HepG2 (cell line): ENCODE results near the gene TRIM25. TPM values are rescaled to one million over a fixed set of nuclear protein-coding genes. Genes with fewer than 3 reads are reported as not detected.

ENCODE experiments used
- FIP1L1 ChIP-seq: fragments of 200-400 bp; formaldehyde crosslinking; IDR thresholded peaks from 2 replicates; pipeline ENCODE4 v1.6.1; 2018; ENCODE audit warnings: low read depth, mild to moderate bottlenecking, low read length, moderate library complexity, borderline replicate concordance; ENCODE audit not compliant: insufficient read depth
- HCFC1 ChIP-seq: fragments of 150-350 bp; IDR thresholded peaks from 2 replicates; pipeline ENCODE4 v1.6.1; 2014; ENCODE audit warnings: low read depth, low read length
- HHEX ChIP-seq: IDR thresholded peaks from 2 replicates; pipeline ENCODE4 v1.6.1; 2016; ENCODE audit warnings: control low read depth
- HMGA1 ChIP-seq: sonication (generic); formaldehyde crosslinking; conservative IDR thresholded peaks from 2 replicates; pipeline ENCODE4 v1.4.0; 2020; ENCODE audit warnings: missing genetic modification reagents
- NR2C2 ChIP-seq: sonication (generic); formaldehyde crosslinking; IDR thresholded peaks from 2 replicates; pipeline ENCODE4 v1.4.0; 2020; ENCODE audit warnings: missing genetic modification reagents, mild to moderate bottlenecking, moderate library complexity, borderline replicate concordance
- SAFB2 ChIP-seq: sonication (generic); formaldehyde crosslinking; IDR thresholded peaks from 2 replicates; pipeline ENCODE4 v1.5.1; 2020; ENCODE audit warnings: missing genetic modification reagents, low read depth, mild to moderate bottlenecking, borderline replicate concordance
- SOX5 ChIP-seq: IDR thresholded peaks from 2 replicates; pipeline ENCODE4 v1.6.1; 2016; ENCODE audit warnings: borderline replicate concordance
- ZBTB34 ChIP-seq: sonication (generic); formaldehyde crosslinking; IDR thresholded peaks from 2 replicates; pipeline ENCODE4 v1.8.0; 2022; ENCODE audit warnings: mild to moderate bottlenecking, missing genetic modification reagents
- ZBTB42 ChIP-seq: sonication (generic); formaldehyde crosslinking; IDR thresholded peaks from 2 replicates; pipeline ENCODE4 v1.5.0; 2020; ENCODE audit warnings: mild to moderate bottlenecking, missing genetic modification reagents
- ZNF274 ChIP-seq: sonication (generic); formaldehyde crosslinking; IDR thresholded peaks from 2 replicates; pipeline ENCODE4 v1.5.1; 2020; ENCODE audit warnings: mild to moderate bottlenecking, missing genetic modification reagents
- ZNF543 ChIP-seq: sonication (generic); formaldehyde crosslinking; IDR thresholded peaks from 2 replicates; pipeline ENCODE4 v1.4.0; 2020; ENCODE audit warnings: mild to moderate bottlenecking, missing genetic modification reagents
- ZNF563 ChIP-seq: sonication (generic); formaldehyde crosslinking; IDR thresholded peaks from 2 replicates; pipeline ENCODE4 v1.8.0; 2022; ENCODE audit warnings: mild to moderate bottlenecking, moderate library complexity, missing genetic modification reagents
- ZZZ3 ChIP-seq: sonication (generic); formaldehyde crosslinking; IDR thresholded peaks from 2 replicates; pipeline ENCODE4 v1.4.0; 2020; ENCODE audit warnings: missing genetic modification reagents, mild to moderate bottlenecking, borderline replicate concordance
- polyA plus RNA-seq, 8 experiments: library from polyadenylated mRNA; depleted of rRNA in 3 of 8; stranded (reverse) in 7 of 8; unstranded in 1 of 8; fragments of >200 nt; fragmentation: Illumina TruSeq in 4 of 8; extraction: Trizol in 4 of 8; gene quantifications; 2 replicates each; pipeline versions ENCODE4 v1.2.1 to v1.2.3, GENCODE V29; 2011 to 2016; ENCODE audit warnings: low read depth in 4 of 8, missing spikeins in 1 of 8, mixed read lengths in 1 of 8; ENCODE audit not compliant: insufficient read depth in 1 of 8
- total RNA-seq, 5 experiments: library from RNA; depleted of rRNA; stranded (reverse); fragments of >200 nt; fragmentation: Illumina TruSeq; extraction: Trizol; gene quantifications; 2 replicates each; pipeline ENCODE4 v1.2.3, GENCODE V29; 2016; ENCODE audit warnings: low read depth in 1 of 5
- TF ChIP-seq, protein P1 (sequence below), 2 experiments: fragments of 450-650 bp in 1 of 2; sonication (generic) in 1 of 2; formaldehyde crosslinking in 1 of 2; IDR thresholded peaks; 2 replicates each; pipeline versions ENCODE4 v1.6.1 to v1.8.0; 2016 to 2022; ENCODE audit warnings: antibody characterized with exemption in 1 of 2, mild to moderate bottlenecking in 1 of 2, missing genetic modification reagents in 1 of 2
- TF ChIP-seq, protein P2 (sequence below): IDR thresholded peaks from 2 replicates; pipeline ENCODE4 v1.6.1; 2016; ENCODE audit warnings: missing biosample characterization, missing genetic modification reagents, low read depth

The TRIM25 gene
- total and polyA plus RNA-seq, 2 of the 13 experiments (the other 11 are each of a cell fraction or from before 2014, with no cell fraction given) = 30.8 to 42.2 TPM

DNA sequence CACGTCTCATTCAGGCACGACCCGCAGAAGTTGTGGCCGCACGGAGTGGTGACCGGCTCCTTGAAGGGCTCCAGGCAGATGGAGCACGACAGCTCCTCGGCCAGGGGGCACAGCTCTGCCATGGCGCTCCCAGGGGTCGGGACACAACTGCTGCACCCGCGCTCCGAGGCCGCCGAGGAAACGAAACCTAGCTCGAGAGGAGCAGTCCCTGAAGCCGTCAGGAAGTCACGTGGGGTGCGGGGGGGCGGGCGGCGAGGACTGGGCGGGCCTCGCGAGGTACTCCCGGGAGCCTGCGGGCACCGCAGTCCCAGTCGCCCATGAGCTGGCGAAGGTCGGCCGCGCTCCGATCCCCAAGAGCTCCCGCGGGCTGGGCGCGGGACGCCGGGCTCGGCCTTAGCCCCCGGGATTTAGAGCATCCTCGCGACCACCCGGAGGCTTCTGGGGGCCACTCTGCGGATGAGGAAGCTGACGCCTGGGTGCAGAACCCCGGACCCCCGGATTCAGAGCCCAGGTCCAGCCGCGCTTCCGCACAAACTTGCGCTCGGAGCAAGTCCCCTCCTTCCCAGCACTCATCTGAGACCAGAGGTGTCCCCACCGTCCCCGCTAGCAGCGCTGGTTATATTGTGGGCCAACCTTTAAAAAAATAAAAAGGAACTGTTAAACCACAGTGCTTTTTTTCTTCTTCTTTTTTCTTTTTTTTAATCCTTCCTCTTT, at the start of gene TRIM25 (continued):
- TF ChIP-seq, protein P1, sequence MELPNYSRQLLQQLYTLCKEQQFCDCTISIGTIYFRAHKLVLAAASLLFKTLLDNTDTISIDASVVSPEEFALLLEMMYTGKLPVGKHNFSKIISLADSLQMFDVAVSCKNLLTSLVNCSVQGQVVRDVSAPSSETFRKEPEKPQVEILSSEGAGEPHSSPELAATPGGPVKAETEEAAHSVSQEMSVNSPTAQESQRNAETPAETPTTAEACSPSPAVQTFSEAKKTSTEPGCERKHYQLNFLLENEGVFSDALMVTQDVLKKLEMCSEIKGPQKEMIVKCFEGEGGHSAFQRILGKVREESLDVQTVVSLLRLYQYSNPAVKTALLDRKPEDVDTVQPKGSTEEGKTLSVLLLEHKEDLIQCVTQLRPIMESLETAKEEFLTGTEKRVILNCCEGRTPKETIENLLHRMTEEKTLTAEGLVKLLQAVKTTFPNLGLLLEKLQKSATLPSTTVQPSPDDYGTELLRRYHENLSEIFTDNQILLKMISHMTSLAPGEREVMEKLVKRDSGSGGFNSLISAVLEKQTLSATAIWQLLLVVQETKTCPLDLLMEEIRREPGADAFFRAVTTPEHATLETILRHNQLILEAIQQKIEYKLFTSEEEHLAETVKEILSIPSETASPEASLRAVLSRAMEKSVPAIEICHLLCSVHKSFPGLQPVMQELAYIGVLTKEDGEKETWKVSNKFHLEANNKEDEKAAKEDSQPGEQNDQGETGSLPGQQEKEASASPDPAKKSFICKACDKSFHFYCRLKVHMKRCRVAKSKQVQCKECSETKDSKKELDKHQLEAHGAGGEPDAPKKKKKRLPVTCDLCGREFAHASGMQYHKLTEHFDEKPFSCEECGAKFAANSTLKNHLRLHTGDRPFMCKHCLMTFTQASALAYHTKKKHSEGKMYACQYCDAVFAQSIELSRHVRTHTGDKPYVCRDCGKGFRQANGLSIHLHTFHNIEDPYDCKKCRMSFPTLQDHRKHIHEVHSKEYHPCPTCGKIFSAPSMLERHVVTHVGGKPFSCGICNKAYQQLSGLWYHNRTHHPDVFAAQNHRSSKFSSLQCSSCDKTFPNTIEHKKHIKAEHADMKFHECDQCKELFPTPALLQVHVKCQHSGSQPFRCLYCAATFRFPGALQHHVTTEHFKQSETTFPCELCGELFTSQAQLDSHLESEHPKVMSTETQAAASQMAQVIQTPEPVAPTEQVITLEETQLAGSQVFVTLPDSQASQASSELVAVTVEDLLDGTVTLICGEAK (IDR thresholded peaks at IDR 0.05) = no peak
- TF ChIP-seq, protein P1 (CRISPR knock-in tag; IDR thresholded peaks at IDR 0.05) = no peak; the same call in 1 of the 2 replicates
- TF ChIP-seq ZBTB34 (CRISPR knock-in tag) (peak; percentile 87), FIP1L1 (0 out of 2 replicates have a peak, but pooled peaks have one; percentile 37), ZNF274 (CRISPR knock-in tag) (peak; percentile 93), SAFB2 (CRISPR knock-in tag) (peak; percentile 94), HMGA1 (CRISPR knock-in tag) (no peak), ZNF563 (CRISPR knock-in tag) (0 out of 2 replicates have a peak, but pooled peaks have one; percentile 55), ZBTB42 (CRISPR knock-in tag) (peak; percentile 40; the same call in 1 of the 2 replicates), ZNF543 (CRISPR knock-in tag) (peak; percentile 94), HCFC1 (no peak), ZZZ3 (CRISPR knock-in tag) (no peak; the same call in 1 of the 2 replicates), NR2C2 (CRISPR knock-in tag) (peak; percentile 52), SOX5 (CRISPR knock-in tag) (peak; percentile 72; the same call in 1 of the 2 replicates), HHEX (CRISPR knock-in tag) (no peak)
- TF ChIP-seq, protein P2, sequence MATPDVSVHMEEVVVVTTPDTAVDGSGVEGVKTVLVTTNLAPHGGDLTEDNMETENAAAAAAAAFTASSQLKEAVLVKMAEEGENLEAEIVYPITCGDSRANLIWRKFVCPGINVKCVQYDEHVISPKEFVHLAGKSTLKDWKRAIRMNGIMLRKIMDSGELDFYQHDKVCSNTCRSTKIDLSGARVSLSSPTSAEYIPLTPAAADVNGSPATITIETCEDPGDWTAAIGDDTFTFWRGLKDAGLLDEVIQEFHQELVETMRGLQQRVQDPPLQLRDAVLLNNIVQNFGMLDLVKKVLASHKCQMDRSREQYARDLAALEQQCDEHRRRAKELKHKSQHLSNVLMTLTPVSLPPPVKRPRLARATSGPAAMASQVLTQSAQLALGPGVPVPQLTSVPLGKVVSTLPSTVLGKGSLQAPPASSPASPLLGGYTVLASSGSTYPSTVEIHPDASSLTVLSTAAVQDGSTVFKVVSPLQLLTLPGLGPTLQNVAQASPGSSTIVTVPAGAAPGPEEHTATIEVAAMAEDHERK = no peak
